SKM-1 (cell line): ENCODE results near the gene DARS1.
A peak's percentile ranks its signal among the peaks of the same experiment; 100 is the strongest.

Experiments
- DNase-seq: peaks from one replicate; lab custom pipeline; 2025; ENCODE audit not compliant: unreplicated experiment; lab: John Stamatoyannopoulos, UW

Gene DARS1

DNA sequence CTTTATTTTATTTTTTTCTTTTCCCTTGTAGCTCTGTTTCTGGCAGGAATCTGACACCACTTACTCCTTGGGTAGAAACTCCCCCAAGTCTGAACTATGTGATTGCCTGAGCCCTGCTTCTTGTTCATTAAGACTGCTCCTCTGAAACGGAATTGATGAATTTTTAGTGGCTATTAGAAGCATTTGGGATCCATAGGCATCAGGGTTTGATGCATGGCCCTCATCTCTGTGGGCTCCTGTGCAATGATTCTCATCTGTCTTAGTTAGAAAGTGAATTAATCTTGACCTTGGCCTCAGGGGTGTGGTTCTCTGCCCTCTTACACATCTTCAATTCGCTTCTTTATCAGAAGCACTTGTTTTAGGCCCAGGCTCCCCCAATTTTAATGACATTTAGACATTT, 31.0 kb upstream of the DARS1 start:
- no peak for DNase-seq

DNA sequence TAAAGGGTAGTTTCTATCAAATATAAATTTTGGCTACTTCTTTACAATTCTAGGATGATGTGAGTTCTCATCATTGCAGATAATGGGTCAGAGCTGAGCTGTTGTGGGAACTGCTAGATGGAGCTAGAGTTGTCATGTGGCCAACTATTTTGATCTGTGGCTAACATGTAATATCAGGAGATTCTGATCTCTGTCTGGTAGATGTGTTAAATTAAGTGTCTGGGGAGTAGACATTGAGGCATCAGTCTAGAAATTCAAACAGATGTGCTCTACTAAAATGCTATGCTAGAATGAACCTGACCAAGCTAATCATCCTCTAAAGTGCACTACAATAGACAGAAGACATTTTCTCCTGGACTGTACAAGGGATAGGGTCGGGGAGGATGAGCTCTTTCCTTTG, 30.3 kb upstream of the DARS1 start:
- no peak for DNase-seq

DNA sequence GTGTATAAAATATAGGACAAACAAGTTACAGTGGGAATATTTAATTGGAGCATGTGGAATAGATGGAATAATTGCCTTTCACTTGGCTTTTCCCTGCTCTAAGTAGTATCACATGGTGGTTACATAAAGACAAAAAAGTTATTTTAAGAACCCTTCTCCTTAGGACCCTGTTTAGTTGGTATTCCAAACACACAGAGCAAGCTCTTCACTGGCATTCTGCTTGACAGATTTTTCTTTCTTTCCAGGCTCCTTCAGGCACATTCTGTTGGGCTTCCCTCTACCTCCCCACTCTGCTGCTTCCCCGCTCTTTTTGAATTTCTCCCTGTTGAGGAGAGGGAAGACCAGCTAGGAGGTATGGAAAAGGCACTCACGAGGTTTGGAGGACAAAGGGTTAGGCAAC, 29.0 kb upstream of the DARS1 start:
- no peak for DNase-seq

DNA sequence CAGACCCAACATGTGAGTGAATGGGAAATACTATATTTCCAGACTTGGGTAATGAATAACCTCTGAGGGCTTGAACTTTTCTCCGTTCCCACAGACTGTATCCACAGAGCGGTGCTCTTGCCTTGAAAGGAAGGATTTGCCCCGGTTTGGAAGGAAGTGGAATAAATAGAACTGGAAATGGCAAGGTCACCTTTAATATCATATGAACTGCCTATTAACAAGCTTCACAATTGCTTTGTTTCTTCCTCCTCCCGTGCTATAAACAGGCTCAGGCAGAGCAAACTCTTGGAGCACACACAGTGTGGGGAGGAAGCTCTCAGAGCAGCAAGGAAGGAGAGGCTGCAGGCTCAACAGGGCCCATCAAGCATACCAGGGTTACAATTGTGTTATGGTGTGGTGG, 28.5 kb upstream of the DARS1 start:
- no peak for DNase-seq

DNA sequence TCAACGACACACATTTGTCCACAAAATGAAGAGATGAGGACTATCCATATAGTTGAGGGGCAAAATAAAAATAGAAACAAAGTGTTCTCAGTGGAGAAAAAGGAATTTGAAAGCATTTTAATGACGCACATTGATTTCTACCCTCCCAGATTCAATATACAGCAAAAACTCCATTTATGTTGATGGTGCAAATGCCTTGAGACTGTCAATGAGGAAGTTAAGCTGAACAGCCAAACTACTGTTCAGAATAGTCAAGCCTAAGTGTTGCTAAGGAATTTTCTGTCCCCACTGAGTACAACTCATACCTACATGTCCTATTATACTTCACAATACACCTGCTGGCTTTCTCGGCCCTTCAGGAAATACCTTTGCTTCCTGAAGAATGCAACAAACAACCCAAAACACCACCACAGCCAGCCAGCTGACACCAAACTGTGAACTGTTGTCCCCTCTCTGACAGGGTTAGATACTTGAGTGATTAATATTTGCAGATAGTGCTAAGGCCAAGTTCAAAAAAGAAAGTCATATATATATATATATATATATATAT, 27.8 kb upstream of the DARS1 start:
- no peak for DNase-seq

DNA sequence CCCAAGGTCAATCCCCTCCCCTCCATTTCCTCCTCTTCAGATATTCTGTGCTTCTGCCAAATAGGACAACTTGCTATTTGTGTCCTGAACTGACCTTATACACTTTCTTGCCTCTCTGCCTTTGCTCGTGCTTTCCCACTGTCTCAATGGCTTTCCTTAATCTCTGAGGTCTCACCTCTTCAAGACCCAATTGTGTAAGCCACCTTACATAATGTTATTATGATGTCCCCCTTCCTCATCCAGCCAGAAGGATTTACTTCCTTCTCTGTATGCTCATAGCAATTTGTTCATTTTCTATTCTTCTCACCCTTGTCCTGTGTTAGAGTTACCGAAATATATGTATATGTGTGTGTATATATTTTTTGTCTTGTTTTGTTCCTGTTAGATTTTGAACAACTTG, 26.9 kb upstream of the DARS1 start:
- peak; percentile 70 for DNase-seq

DNA sequence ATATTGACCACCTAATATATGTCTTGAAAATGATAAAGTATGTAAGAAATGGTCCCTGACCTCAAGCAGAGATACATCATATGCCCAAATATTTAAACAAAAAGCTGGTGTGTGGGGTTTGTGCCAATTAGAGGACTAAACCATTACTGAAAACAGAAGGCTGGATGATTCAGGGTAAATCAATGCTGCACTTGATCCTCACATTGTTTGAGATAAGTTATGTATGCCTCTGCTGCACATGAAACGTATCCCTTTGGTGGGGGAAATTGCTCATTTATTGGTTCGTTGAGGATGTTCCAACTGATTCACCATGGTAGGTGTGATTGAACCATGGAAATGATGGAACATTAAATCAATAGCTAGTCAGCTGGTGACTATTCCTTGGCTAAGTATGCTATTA, 24.7 kb upstream of the DARS1 start:
- no peak for DNase-seq

DNA sequence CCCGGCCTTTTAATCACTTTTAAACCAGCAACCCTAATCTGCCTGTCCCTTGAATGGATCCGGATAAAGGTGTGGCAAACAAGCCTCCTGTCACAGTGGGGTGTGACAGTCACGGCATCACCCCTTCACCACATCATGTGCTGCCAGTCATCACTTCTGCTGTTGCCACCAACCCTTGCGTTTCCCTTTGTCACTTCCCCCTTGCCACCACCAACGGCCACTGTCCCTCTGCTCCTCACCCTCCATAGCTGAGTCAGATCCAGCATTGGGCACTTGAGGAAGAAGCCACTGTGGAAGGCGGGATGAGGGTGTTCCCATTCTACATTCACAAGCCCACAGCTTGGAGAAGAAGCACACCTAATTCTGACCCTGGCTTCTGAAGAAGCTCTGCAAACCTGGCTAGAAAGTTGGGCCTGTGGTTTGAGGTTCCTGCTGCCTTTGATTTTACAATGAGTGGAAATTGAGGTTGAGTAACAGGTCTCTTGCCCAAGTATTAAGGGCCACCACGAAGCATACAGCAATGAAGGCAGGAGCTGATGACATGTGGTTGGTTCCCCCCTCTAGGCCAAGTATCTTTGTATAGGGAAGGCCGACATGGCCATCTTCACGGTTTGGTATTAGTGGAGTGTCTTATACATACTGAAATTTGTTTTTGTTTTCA, 22.9 kb upstream of the DARS1 start:
- peak; percentile 98 for DNase-seq

DNA sequence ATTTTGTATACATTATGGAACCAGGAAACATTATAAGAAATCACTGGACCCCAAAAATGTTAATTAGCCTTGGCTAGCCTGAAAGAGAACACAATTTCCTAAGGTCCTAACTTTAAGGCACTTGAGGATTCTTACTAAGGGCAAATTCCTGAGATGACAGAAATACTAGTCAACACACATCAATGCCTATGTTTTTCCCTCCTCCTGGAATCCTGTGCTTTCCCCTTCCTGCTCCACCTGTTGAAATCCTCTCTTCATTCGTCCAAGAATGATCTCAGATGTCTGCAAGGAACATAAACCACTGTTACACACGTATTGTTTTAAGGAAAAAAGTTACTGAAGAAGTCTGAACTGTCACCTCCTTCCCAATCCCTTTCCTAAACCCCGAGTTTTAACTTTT, 21.2 kb upstream of the DARS1 start:
- no peak for DNase-seq

DNA sequence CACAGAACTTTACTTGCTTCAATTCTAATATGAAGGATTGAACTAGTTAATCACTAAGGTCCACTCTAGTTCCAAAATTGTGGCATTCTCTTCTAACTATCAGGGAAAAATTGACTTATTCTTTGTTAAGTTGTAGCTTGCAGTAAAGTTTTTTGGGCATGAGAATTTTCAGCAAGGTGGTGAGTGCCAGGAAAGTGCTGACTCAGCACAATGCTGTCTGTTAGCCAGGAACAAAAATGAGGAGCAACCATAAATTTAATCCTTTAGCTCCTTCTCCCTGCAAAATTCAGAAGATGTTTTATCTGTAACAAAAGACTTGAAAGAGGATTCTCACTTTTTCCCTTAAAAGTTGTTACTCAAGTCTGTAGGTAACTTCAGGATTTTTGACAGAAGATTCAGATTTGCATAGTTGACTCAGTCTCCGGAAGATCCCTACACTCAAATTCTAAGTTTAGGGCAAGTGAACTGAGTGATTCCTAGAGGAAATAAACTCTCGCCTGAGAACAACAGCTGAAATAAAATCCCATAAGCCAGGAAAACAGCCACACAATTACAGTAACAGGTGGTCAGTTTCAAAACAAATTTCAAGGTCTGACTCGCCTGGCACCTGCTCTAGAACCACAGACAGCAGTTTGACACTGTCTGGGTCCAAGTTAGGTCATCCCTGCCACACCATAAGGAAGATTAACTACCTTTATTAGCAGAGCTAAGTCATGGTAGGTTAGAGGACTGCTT, 20.2 kb upstream of the DARS1 start:
- no peak for DNase-seq

DNA sequence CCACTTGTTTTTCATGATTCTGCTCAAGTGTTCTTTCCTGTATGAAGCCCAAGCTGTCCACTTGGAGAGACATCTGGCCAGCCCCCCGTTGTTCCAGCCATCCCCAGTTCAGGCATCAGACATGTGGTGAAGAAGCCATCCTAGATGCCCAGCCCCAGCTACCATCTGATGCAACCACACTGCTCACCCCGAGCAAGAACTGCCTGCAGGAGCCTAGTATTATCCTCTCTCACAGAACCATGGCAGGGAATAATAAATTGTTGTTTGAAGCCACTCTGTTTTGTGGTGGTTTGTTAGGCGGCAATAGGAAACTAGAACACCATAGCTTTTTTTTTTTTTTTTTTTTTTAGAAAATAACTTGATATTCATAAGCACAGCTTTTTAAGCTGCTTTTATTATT, 19.5 kb upstream of the DARS1 start:
- no peak for DNase-seq

DNA sequence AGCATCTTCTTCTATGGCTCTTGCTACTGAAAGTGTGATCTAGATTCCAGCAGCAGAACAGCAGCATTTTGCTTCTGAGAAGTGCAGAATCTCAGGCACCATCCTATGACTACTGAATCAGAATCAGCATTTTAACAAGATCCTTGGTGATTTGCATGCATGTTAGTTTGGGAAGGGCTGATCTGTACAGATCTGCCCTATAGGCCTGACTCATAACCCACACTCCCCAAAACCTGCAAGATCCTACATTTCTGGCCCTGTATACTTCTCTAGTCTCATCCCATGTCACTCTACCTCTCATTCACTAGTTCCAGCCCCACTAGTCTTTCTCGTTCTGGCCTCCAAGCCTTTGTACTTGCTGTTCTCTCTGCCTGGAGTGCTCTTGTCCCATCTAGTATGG, 15.7 kb upstream of the DARS1 start:
- DNase-seq = no peak

DNA sequence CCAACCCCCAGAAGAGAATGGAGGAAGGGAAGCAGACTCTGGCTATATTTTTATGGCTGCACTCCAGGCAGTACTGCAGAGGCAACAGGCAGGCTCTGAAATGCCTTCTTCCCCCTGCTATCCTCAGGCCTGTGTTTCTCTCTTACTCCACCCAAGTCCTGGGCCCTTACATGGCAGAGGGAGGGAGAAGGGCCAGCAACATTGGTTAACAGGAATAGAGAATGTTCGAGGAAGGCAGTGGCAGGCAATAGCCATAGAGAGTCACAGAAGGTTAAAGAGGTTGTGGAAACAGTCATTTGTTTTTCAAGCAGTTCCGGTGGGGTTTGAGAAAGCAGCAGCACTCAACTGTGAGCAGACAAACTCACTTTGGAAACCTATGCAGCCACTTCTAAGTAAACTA, 15.1 kb upstream of the DARS1 start:
- no peak for DNase-seq

DNA sequence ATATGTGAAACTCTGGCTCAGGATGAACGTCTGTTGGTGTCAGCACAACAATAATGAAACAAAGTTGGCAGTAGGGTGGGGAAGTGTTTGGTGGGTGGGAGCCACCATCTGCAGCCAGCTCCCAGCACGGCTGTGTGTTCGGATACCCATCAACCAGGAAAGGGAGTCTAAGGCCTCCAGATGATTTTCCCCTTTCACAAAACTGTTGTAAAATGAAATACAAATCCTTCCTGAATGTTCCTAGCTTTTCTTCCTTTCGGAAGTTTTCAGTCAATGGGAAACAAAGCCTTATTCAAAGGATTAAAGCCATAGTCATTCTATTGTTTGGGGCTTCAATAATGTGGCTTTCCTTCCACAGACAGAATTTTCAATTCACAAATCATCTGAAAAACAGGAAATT, 14.5 kb upstream of the DARS1 start:
- DNase-seq = no peak

DNA sequence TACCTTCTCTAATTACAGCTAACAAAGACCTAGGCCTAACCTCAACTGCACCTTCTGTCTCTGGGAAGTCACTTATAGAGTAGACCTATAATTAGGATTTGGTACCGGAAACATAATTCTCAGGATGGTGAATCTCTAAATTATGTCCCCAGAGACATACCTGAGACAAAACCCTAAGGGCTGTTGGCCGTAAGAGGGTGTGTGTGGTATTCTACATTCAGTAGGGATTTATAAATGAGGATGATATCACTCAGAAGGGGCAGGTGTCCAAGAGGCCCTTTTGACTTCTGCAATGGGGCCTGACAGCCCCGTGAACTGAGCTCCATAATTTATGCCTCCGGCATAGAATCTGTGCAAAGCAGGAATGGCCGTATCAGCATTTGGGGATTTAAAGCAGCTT, 13.5 kb upstream of the DARS1 start:
- no peak for DNase-seq

DNA sequence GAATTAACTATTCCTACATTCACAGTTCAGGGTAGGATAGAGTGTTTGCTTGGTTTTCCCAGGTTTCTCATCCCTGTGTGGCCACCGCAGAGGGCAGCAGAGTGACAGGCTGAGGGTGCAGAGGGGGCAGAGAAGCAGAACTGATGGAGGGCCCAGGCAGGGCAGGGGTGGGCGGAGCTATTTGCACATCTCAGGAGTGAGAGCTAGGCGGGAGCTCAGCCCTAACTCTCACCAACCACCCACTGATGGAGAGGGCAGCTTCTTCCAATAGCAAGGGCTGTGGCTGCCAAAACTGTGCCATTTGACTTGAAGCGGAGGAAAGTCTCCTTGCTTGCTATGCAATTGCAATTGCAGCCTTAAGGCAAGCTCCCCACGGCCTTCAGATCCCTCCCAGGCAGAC, 12.0 kb upstream of the DARS1 start:
- DNase-seq = no peak

DNA sequence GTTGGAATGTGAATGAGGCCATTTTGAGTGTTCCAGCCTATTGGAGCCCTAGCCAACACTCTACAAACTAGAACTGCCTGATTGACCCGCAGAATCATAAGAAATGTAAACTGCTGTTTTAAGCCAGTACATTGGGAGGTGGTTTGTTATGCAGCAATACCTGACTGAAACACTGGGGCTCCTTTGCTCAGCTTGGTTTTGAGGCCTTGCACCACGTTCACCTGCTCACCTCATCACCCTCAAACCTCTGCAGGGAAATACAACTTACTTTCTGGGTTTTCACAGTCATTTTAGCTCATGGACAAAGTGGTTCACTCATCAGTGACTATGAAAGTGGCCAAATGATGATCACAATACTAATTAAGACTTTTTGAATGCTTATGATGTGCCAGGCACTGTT, 10.9 kb upstream of the DARS1 start:
- no peak for DNase-seq

DNA sequence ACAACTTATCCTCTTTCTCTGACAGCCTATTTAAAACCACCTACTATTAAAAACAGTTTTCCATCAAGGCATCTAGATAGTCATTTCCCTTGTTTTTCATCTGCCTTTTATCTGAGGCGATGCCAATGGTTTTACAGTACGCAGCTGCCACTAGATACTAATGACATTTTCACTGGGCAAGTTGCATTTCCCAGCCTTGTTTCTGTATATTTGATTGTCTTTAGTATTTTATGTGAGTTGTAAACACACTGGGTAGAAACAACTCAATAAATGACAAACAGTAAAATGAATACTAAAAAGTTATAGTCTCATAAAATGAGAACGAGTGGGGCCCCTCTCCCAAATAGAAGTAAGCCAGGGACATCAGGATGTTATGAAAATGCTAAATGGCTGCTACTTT, 8.9 kb upstream of the DARS1 start:
- DNase-seq = no peak

DNA sequence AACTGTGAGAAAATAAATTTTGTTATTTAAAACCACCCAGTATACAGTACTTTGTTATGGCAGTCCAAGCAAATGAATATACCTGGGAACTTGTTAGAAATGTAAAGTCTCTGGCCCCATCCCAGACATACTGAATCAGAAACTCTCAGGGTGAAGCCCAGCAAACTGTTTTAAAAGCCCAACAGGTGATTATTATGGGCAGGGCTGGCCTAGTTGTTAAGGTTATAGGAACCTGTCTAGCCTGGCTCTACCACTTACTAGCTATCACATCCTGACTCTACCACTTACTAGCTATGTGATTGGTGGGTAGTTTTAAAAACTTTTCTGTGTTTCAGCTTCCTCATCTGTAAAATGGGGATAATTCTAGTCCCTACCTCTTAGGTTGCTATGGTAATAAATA, 8.0 kb upstream of the DARS1 start:
- DNase-seq = no peak

DNA sequence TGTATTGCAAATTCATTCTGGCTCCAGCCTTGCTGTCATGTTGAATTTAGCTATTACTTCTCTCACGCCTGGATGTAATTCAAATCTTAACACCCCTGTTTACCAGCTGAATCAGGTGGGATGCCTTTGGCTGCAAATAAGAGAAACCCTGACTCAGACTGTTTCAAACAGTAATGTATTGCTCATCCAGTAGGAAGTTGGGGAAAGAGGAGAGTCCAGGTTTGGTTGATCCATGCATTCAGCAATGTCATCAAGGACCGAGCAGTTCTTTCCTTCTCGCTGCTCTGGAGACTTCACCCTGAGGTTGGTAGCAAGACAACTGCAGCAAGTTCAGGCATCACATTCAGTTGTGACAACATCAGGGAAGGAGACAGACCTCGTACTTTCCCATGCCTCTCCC, 6.4 kb upstream of the DARS1 start:
- DNase-seq = no peak

DNA sequence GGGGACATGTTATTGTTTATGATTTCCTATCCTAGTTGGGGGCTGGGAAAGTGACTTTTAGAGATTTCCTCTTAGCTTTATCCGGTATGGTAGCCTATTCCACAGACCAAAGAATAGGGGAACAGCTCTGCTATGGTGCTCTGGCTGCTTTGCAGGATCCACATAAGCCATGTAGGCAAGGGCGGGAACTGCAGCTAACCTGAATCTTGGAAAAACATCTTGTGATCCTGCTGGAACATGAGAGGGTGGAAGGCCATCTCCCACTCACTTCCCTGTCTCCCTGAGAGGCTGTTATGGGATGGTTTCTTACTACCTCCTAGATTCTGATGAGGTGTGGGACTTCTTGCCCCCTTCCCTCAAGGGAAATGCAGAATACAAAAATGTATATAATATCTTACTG, 2.0 kb upstream of the DARS1 start:
- DNase-seq = no peak

DNA sequence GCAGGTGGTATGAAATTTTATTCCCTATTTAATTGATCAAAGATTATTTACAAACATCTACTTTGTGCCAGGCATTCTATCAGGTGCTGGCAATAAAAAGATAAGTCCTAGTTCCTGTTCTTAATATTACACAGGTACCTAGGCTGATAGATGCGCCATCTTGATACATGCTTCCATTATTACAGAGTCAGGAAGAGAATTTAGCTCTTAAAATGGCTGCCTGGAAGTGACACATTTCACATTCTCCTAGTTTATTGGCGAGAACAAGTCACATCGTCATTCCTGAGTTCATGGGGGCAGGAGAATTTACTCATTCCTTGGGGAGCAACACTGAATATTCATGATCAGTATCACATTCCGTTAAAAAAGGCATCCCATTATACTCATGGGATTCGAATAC, 1.1 kb upstream of the DARS1 start:
- DNase-seq = no peak
